Measurements from ENCODE around the gene PTPRK.

Gene PTPRK

DNA sequence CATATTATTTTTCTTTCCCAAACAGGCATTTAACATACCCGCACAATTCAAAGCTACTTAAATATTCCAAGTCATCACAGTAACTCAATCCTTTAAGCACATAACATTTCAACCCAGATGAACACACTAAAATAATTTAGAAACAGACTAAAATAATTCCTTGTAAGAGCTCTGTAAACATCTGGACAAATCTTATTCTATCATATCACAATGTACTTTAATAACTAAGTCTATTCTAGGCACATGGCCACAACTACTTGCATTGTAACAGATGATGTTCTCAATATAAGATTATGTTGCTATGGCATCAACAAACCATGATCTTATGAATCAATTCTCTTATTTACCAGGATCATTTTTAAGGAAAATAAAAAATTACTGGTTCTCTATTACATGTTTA, 496.4 kb downstream of the PTPRK start:
- no peak for DNase-seq (ENCODE audit: low read depth, low spot score)

DNA sequence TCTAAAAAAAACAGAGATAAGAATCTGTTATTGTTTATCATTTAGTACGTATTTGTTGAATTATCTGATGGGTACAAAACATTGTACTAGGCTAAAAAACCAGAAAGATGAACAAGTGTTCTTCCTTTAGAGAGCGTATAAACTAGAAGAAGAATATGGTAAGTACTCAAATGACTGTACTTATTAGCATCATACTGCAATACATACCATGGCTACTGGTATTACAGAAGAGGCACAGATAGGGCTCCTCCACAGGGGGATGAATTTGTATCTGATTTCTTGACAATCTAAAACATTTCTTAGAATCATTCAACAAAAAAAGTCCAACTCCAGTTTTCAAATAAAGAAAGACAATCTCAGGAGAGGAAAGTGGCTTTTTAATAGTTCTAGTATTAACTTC, 501.6 kb downstream of the PTPRK start:
- no peak for DNase-seq (ENCODE audit: low read depth, low spot score)

DNA sequence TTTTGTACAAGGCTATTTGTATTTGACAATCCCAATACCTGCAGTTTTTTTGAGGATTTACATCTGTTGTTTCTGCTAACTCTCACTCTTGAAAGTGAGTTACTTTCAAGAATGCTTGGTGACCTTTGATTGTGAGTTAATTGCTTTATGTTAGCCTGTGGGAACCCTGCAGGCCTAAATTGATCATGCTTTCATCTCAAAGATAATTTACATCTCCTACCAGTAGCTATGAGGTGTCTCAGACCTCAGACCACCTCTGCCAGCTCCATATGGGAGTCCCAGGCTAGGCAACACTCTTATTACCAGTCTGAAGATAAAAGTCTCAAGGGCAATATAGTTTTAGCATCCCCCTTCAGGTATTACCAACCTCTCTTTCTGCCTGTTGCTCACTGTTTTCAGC, 503.1 kb downstream of the PTPRK start:
- DNase-seq (ENCODE audit: low read depth, low spot score): no peak

DNA sequence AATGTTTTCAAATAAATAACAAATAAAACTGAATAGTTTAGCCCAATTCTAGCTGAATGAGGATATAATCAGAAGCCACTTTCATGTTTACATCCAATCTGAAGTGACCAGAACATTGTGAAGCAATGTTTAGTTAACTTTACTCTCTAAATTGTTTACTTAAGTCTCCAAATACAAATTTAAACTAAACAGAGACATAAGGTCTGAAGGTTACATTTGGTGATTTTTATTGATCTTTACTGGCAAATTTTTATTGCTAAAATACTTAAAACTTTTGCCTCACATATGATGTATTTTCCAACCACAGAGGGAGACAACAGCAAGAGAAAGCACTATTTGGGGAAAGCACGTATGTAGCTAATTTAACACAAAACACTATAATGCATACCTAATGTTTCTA, 512.7 kb downstream of the PTPRK start:
- no peak for DNase-seq (ENCODE audit: low read depth, low spot score)

DNA sequence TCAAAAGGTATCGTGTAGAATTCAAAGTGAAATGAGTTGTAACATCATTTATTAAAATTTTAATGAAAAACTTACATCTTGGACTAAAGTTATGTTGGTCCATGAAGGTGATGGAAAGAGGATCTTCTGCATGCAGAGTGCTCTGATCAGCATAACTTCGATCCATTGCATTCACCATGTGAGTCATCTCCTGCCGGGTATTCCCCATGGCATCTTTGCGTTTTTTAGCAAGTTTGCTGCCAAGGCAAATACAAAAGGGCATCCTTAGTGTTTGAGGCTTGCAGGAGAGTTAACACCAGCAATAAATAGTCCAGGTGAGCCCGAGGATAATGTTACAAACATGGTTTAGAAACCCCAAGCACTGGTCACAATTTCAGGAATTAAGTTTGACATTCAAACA, 515.4 kb downstream of the PTPRK start:
- DNase-seq (ENCODE audit: low read depth, low spot score): no peak

DNA sequence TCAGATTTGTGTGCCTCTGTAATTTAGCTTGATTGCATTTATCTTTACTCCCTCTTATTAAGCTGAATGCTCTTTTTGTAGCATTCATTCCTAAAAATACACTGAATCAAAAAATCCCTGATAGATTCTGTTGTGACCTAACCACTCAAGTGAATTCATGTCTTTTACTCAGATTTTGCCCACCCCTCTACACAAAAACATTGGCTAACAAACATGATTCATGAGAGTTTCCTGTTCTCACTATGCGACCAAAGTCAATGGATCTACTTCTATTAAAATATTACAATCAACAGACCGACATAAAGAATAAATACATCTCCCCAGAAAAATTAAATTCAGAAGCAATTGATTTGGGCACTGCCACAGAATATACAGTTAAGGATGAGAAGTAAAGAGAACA, 520.0 kb downstream of the PTPRK start:
- no peak for DNase-seq (ENCODE audit: low read depth, low spot score)

DNA sequence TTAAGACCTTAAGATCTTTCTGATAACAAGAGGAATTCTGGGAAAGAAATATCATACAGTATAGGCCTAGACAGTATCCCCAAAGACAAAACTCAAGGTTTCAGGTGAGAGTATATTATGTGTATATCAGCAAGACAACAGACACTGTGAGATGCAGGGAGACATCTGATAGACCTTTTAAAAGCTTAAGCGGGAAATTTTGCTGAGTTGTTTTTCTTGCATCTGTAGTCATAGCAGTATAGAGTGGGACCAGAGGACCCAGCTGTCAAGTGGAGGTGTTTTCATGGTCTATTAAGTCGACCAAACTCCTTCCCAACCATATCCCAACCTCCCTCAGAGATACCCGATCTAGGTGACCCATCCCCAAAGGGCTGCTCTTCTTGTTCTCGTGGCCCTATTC, 521.4 kb downstream of the PTPRK start:
- no peak for DNase-seq (ENCODE audit: low read depth, low spot score)

DNA sequence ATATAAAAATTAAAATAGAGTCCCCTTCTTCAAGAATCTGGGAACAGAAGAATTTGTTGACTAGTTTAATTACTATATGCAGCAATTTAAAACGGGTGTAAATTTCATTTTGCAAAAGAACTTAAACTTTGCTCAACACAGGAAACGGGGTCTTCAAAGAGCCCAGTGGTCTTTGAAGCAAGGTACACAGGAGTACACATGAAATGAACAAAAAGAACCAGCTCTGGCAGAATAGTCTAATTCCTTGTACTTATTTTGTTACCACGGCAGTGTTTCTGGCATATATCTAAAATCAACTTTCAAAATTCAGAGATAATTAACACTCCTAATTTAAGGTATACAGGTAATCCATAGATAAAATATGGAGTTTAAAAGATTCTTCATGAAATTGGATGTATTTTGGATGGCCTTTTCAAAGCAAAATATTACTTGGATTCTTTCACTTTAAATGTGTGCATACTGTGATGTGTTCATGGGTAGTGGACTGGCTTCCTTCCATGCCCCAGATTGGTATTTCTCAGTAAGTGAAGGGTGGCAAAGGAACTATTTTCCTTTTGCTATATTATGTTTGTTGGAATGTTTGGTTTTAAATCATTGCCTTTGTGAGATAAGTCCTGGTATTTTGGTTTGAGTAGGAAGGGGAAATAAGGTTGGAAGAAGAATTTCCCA, 522.8 kb downstream of the PTPRK start:
- DNase-seq (ENCODE audit: low read depth, low spot score): no peak

DNA sequence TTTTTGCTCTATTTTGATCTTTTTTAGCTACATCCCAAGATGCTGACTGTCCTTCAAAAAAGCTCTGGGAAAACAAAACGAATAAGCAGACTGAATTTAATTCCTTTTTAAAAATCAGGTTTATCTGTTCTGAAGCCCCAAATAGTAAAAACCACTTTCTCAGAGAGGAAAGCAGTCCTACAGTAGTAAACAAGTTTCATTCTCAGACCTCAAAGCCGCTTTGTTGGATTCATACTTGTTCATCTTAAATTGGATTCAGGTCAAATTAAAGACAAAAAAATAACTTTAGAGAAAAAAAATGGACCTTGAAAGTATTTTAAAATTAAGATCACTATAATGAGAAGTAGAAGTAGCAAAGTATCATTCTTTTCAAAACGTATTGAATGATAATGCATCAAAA, 523.5 kb downstream of the PTPRK start:
- no peak for DNase-seq (ENCODE audit: low read depth, low spot score)

DNA sequence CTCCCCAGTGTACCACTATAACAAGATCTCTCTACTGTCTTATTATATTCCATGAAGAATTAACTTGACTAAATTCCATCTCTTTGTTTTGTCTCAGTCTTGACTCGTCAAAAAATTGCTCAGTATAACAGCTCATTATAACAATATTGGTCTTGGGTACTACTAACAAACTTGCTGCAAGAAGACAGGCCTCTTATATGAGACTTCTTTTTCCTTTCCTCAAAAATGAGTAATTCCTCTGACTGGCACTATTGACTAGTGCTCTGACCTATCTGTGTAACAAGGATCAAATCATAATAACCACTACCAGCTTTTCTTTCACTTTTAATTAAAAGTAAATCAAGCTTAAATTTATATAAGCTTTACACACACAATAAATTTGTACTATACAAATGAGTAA, 528.3 kb downstream of the PTPRK start:
- no peak for DNase-seq (ENCODE audit: low read depth, low spot score)

DNA sequence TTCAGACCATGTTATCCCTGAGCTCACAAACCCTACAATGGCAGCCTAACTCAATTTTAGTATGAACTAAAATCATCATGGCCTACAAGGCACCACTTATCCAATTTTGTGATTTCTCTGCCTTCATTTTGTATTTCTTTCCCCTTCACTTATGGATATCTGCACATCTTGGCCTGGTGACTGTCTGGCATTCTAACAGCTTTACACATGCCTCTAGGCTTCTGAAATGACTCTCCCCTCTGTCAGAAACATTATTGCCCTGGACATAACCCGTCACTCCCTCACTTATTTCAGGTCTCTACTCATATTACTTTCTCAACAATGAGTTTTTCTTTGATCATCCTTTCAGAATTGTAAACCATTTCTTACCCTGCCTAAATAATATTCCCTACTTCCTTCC, 530.3 kb downstream of the PTPRK start:
- no peak for DNase-seq (ENCODE audit: low read depth, low spot score)

DNA sequence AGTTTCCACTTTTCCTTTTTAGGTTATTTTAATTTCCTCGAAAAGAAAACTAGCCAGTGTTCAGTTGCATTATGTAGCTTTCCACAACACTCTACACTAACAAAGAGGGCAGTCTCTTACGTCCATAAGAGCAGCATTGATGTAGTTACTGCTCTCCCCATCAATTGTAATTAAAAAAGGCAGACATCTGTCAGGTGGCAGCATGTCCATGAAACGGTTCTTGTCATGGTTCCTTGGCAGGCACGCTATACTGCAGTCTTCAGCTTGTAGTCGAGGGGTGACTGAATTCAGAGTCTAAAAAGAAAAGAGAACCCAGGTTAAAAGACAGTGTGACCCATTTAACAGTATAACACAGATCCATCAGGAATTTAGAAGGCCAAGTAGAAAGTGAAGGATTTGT, 539.4 kb downstream of the PTPRK start:
- DNase-seq (ENCODE audit: low read depth, low spot score): no peak

DNA sequence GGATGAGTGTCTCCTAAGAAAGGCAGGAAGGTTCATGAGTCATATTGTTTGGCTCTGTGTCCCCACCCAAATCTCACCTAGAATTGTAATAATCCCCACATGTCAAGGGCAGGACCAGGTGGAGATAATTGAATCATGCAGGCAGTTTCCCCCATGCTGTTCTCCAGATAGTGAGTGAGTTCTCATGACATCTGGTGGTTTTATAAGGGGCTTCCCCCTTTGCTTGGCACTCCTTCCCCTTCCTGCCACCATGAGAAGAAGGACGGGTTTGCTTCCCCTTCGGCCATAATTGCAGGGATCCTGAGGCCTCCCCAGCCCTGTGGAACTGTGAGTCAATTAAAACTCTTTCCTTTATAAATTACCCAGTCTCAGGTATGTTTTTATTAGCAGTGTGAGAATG, 542.2 kb downstream of the PTPRK start:
- DNase-seq (ENCODE audit: low read depth, low spot score): peak; percentile 17

DNA sequence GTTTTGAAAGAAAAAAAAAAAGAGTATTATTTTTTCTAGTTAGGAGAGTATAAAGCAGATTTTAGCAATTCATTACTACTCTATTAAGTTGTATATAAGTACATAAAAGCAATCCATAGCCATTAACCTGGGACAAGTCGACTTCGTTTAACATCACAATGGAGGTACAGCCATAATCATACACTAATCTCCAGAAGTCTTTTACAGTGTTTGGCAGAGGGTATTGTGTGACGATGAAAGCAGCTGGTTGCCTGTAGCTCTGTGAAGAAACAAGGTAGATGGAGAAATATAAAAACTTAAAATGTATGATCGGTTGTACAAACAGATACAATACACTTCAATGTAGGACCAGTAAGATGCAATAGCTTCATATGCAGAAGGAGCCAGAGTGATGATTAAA, 543.6 kb downstream of the PTPRK start:
- no peak for DNase-seq (ENCODE audit: low read depth, low spot score)

DNA sequence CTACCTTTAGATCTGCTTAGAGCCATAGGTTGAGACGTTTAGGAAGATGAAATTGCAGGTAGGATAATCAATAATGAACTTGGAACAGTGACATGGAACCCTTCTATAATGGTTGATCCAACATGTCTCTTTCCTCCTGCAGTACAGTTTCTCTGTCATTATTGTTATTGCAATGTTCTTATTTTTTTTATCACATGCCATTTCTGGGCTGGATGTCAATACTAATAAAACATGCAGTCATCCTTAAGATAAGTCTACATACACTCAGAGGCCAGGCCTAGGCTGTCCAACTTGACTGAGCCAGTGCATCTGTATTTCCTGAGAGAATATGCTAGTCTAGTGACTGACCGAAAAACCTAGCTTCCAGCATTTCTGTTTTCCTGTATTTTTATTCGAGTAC, 544.3 kb downstream of the PTPRK start:
- no peak for DNase-seq (ENCODE audit: low read depth, low spot score)

DNA sequence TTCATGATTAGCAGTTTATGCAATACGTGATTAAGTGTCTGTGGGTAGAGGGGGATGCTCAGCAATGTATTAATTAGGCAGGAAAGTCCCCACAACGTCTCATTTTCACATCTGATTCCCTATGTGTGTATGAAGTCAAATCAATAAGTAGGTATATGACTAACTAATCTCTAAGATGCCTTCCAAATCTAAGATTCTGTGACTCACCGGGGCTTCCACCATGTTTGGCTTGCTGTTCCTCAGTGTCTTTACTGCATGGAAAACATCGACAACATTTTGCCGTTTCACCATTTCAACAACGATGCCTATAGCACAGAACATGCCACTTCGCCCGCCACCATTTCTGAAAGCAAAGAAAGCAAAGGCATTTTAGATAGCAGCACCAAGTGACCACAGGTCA, 547.6 kb downstream of the PTPRK start:
- no peak for DNase-seq (ENCODE audit: low read depth, low spot score)

DNA sequence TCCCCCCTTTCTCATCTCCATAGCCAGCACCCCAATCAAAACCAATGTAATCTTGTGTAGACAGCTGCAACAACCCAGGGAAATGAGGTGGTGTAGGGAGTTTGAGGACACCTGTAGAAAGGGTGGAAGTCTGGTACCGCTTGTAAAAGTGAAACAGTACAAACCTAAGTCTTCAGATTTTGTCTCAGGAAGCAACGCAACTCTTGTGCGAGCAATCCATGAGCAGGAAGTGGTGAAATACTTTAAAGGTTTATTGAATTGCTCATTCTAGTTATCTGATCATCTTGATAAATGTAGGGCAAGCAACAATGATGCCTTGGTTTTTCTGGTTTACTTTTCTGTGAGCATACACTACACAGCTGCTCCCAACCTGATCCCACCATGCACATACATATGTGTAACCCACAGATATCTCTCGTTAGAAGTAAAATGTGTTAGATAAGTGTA, 548.4 kb downstream of the PTPRK start:
- DNase-seq (ENCODE audit: low read depth, low spot score): no peak

DNA sequence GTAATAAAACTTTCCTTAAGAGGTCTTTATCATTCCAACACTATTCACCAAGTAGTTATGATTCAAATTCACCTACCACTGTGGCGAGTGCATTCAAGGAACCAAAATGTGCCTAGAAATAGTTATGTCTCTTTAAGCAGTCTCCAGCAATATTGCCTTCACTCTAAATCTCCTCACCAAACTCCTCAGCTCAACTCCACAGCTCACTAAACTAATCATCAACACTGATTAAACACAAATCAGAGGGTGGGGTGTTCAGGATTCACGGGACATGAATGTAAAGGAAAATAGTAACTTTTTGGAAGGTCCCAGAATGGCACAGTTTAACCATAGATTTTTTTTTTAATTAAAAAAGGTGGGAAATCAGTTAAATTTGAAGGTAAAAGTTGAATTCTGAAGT, 549.0 kb downstream of the PTPRK start:
- no peak for DNase-seq (ENCODE audit: low read depth, low spot score)

DNA sequence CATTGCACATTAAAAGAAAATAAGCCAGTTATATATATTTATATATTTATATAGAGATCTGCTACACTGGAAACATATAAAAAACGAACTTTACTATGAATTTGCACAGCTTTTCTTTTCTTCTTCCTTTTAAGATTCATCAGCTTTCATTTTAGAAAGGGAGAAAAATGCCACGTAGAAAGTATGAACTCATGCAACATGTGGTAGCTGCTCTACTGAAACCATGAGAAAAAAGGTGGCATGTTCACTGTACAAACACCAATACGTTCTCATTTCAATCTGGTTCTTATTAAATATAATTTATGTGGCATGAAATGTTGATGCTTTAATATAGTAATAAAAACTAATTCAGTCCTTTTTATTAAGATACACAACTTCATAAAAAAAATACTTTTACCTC, 550.7 kb downstream of the PTPRK start:
- no peak for DNase-seq (ENCODE audit: low read depth, low spot score)

DNA sequence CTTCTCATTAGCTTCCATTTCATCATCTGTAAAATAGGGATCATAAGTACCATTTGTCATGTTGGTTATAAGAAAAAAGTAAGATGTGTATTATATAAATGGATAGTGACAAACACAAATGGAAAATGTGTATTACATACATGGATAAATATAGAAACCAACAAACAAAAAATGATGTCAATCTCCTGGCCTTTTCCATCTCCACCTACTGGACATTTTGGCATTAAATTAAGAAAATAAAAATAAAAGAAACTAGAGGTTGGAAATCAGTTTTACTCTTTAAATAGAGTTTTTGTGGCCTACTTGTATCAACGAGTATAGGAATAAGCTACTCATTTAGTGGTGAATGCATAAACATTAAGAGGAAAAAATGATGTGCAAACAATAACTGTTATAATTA, 552.0 kb downstream of the PTPRK start:
- no peak for DNase-seq (ENCODE audit: low read depth, low spot score)

DNA sequence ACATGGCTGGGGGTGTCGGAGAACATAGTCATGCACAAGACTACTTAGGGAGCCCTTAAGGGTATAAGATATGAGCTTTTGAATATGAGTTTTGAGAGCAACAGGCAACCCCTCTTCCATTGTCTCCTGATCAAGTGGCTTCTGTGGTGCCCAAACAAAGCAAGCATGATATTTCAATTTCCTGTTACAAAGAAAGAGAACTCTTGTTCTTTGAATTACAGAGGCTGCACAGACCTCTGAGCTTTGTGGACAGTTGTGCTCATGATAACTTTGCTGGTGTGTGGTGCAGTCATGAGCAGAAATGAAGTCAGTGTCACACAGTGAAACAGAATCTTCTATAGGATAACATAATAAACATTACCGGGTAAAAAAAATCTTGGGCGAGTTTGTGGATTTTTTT, 552.7 kb downstream of the PTPRK start:
- no peak for DNase-seq (ENCODE audit: low read depth, low spot score)

DNA sequence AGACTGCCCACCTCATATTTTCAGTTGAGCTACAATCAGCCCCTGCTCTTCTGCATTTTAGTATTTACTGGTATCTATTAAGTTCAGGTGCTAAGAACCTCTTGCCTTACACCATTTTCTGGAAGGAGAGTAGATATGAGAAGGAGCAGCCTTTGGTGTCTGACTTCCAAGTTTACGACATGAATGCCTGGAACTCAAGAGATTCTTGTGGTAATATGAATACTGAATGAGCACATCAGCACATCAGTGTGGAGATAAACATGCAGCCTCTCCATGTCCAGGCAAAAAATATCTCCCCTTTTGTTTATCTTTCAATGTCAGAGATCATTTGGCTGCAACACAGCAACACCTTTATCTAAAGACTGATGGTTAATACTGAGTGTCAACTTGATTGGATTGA, 553.8 kb downstream of the PTPRK start:
- DNase-seq (ENCODE audit: low read depth, low spot score): no peak

DNA sequence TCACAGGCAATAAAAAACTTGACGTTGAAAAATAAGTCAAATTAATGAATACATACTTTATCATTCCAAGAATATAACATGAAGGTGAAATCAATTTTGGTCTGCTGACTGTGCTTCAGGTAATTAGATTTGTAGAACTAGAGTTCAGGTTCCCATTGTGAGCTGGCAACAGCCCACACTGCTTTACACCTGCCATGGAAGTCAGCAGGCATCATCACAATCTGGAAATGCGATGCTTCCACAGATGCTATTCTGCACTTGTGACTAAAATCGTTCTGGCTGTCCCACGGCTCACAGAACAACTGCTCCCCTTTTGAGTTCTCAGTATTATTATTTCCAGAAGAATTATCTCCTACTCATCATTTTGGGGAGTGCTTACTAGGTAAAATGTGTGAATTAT, 556.9 kb downstream of the PTPRK start:
- DNase-seq (ENCODE audit: low read depth, low spot score): no peak

DNA sequence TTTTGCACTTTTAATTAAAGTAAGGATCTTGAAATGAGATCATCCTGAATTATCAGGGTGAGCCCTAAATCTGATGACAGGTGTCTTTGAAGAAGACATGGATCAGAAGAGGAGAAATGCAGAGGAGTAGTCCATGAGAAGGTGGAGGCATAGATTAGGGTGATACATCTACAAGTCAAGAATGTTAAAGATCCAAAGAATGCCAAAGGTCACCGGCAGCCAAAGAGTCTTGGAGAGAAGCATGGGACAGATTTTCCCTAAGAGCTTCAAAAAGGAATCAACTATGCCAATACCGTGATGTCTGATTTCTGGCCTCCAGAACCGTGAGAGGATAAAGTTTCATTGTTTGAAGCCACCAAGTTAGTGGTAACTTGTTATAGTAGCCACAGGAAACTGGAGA, 560.5 kb downstream of the PTPRK start:
- no peak for DNase-seq (ENCODE audit: low read depth, low spot score)

Data from activated naive CD8-positive, alpha-beta T cell treated with anti-CD3 and anti-CD28 coated beads, Interleukin-2, amount 50 U/mL, for 16 hours (primary cell).